ENCODE results near the gene NKIRAS1. TPM values are rescaled to one million over a fixed set of nuclear protein-coding genes. Genes with fewer than 3 reads are reported as not detected.
"Not testable (repeated sequence)": the region's sequence is repeated elsewhere in the genome, so short reads cannot be mapped to it uniquely, and the experiment has no call there.

The NKIRAS1 gene
- total RNA-seq, 2 experiments from 2014 or later: 2.2 to 3.1 TPM

DNA sequence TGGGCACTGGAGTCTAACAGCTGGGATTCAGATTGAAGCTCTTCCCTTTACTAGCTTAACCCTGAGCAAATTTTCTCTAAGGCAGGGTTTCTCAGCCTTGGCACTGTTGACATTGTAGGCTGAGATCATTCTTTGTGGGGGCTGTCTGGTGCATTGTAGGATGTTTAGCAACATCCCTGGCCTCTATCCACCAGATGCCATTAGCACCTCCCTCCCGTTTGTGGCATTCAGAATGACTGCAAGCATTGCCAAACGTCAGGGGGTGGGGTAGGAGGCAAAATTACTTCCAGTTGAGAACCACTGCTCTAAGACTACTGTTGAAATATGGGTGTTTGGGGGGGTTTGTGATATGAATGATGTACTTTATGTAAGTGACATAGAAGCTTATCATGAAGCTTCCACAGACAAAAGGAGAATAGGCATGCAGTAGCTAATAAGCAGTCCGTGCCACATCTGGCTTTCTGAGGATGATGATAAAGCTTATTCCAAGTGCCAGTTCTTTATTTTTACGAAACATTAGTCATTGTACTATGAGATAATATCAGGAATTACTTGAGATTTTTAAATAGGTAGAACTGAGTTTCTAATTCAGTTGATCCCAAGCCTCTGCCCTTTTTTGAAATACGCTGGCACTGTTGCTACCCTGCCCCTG, 39.3 kb downstream of the NKIRAS1 start:
- CTCF ChIA-PET: interaction anchor here (1.2 to 1.7 kb wide), 2 partner anchors 9 to 12 kb away, joined by 5 to 7 read pairs; no protein-coding TSS in a partner anchor
- POLR2A ChIA-PET: interaction anchor here (0.9 kb wide), 1 partner anchor 39 kb away, joined by 3 read pairs; the partner anchor contains the start of genes NKIRAS1 and RPL15
- DNase-seq (no peak), ATAC-seq (no peak)
- Mint-ChIP-seq H3K4me3 (no peak overlapping the region), H3K9me3 (ENCODE audit: insufficient read depth) (no peaks in the 10 kb centered on the region), H3K4me1 (ENCODE audit: low read depth) (peaks cover 14% of the 10 kb centered on the region), H3K27ac (no peak overlapping the region), H3K27me3 (ENCODE audit: low read depth) (no peaks in the 10 kb centered on the region), H3K36me3 (ENCODE audit: low read depth) (peaks cover 9% of the 10 kb centered on the region)

DNA sequence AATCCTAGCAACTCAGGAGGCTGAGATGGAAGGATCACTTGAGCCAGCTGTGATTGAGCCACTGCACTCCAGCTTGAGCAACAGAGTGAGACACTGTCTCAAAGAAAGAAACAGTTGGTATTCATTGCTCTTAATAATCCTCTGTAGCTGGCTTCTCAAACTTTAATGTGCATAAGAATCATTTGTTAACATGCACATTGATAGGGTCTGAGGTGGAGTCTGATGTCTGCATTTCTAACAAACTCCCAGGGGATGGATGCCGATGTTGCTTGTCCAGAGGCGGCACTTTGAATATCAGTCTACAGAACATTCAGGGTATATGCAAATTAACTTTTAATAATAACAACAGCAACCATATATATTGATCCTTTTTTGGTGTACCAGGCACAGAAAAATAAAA, 39.9 kb downstream of the NKIRAS1 start:
- peaks cover 10% of the 10 kb centered on the region for H3K4me1 Mint-ChIP-seq (ENCODE audit: low read depth)
- no peak overlapping the region for H3K27ac Mint-ChIP-seq
- H3K27me3 Mint-ChIP-seq (ENCODE audit: low read depth): no peaks in the 10 kb centered on the region
- peaks cover 7% of the 10 kb centered on the region for H3K36me3 Mint-ChIP-seq (ENCODE audit: low read depth)
- DNase-seq: no peak
- ChIA-PET CTCF (interaction anchor here (1.7 kb wide), 1 partner anchor 10 kb away, joined by 5 read pairs; no protein-coding TSS in a partner anchor), POLR2A (interaction anchor here (0.9 kb wide), 1 partner anchor 40 kb away, joined by 3 read pairs; the partner anchor contains the start of genes NKIRAS1 and RPL15)
- H3K4me3 Mint-ChIP-seq: no peak overlapping the region
- H3K9me3 Mint-ChIP-seq (ENCODE audit: insufficient read depth): no peaks in the 10 kb centered on the region
- no peak for ATAC-seq

DNA sequence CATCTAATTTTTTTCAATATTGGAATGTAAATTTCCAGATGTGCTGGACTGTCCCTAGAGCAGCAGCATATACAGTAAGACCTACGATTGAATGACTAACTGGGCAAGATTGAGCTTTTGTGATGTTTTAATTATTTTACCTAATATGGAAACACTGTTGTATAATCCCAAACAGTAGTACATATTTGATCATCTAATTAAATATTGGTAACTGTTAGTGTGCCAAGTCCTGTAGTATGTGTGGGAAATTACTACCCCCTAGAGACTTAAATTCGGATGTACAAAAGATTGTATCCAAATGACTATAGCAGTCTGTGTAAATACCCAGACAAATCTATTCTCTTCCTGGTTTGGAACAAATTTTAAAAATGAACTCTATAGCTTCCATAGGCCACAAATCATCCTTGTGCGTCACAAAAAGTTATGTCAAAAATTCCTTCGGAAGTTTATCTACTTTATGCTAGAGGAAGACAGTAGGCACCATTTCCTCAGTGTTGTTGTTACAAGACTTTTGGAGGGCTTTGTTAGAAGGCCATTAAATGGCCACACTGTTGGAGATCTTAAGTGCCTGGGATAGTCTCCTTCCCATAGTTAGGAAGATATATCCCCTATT, 41.6 kb downstream of the NKIRAS1 start:
- H3K9me3 Mint-ChIP-seq (ENCODE audit: insufficient read depth): no peaks in the 10 kb centered on the region
- no peaks in the 10 kb centered on the region for H3K36me3 Mint-ChIP-seq (ENCODE audit: low read depth)
- no peak overlapping the region for H3K4me3 Mint-ChIP-seq
- H3K27ac Mint-ChIP-seq: no peak overlapping the region
- ChIA-PET POLR2A (no interaction called here), CTCF (no interaction called here)
- no peaks in the 10 kb centered on the region for H3K4me1 Mint-ChIP-seq (ENCODE audit: low read depth)
- no peak for ATAC-seq
- H3K27me3 Mint-ChIP-seq (ENCODE audit: low read depth): no peaks in the 10 kb centered on the region
- no peak for DNase-seq

DNA sequence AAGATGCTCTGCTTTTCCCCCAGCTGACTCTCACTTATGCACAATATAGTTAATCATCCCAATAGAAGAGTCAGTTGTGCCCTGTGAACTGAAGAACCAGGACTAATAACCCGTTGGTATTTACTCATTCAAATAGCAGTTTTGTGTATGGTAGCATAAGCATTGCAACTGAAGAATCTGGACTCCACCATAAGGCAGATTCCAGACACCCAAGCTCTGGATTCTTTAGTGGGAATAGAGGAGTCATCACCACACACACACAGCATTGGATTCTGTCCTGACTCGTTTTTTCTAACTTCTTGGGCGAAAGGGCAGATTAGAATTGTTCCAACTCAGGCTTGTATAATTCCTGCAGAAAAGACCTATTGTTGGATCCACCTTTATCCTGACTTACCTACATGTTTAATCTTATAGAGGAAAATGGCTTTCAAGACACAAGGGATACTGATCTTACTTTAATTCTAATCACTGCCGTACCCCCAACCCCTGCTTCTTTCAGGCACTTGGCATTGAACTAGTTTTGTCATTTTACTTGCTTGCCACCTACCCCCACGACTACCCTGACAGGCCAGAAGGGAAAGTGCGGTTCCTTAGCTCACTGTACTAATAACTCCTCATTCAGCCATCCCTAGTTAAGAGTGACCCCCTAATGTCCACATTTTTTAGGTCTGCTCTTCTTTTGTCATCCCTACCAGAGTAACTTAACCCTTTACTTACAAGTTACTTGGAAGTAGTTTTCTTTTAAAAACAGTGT, 42.3 kb downstream of the NKIRAS1 start:
- ChIA-PET POLR2A (no interaction called here), CTCF (interaction anchor here (1.0 to 1.3 kb wide), 2 partner anchors 14 to 41 kb away, joined by 3 to 7 read pairs; no protein-coding TSS in a partner anchor)
- H3K9me3 Mint-ChIP-seq (ENCODE audit: insufficient read depth): no peaks in the 10 kb centered on the region
- H3K4me3 Mint-ChIP-seq: no peak overlapping the region
- H3K36me3 Mint-ChIP-seq (ENCODE audit: low read depth): no peaks in the 10 kb centered on the region
- no peaks in the 10 kb centered on the region for H3K4me1 Mint-ChIP-seq (ENCODE audit: low read depth)
- no peak overlapping the region for H3K27ac Mint-ChIP-seq
- H3K27me3 Mint-ChIP-seq (ENCODE audit: low read depth): no peaks in the 10 kb centered on the region
- no peak for ATAC-seq
- DNase-seq: no peak

DNA sequence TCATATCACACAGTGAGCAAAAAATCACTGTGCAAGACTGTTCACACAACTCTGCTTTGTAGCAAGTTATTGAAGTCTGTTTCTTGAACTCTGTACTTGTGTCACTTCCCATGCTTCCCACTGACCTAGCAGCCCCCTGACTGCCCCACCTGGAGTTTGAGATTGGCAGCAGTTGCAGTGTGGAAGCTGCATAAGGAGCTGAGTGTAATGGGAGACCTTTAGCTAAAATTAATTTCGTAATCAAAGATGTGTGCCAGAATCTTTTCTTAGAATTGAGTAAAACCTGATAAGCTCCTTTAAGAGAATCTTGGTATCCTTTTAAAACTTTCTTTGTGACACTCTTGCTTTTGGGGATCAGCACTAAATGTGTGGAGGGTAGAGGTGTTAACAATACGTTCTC, 42.8 kb downstream of the NKIRAS1 start:
- Mint-ChIP-seq H3K27ac (no peak overlapping the region), H3K4me1 (ENCODE audit: low read depth) (no peaks in the 10 kb centered on the region), H3K9me3 (ENCODE audit: insufficient read depth) (no peaks in the 10 kb centered on the region), H3K36me3 (ENCODE audit: low read depth) (no peaks in the 10 kb centered on the region), H3K4me3 (no peak overlapping the region), H3K27me3 (ENCODE audit: low read depth) (no peaks in the 10 kb centered on the region)
- ATAC-seq: no peak
- no peak for DNase-seq
- CTCF ChIA-PET: interaction anchor here (1.0 to 1.3 kb wide), 2 partner anchors 14 to 40 kb away, joined by 3 to 7 read pairs; no protein-coding TSS in a partner anchor
- POLR2A ChIA-PET: no interaction called here

DNA sequence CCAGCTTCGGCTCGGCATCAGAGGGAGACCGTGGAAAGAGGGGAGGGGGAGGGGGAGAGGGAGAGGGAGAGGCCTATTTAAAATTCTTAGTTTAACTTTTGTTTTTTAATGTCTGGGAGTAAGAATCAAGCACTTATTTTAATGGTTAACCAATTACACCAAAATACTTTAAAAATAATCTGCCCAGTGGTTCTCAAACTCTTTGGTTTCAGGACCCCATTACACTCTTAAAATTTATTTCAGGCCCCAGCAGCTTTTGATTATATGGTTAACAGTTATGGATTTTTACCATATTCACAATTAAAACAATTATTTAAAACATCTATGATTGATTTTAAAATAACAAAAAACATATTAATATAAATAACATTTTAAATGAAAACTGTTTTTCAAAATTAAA, 44.5 kb downstream of the NKIRAS1 start:
- H3K4me3 Mint-ChIP-seq: no peak overlapping the region
- H3K27ac Mint-ChIP-seq: no peak overlapping the region
- H3K4me1 Mint-ChIP-seq (ENCODE audit: low read depth): no peaks in the 10 kb centered on the region
- CTCF ChIA-PET: no interaction called here
- no peaks in the 10 kb centered on the region for H3K27me3 Mint-ChIP-seq (ENCODE audit: low read depth)
- no peaks in the 10 kb centered on the region for H3K36me3 Mint-ChIP-seq (ENCODE audit: low read depth)
- no peak for ATAC-seq
- DNase-seq: no peak
- no peaks in the 10 kb centered on the region for H3K9me3 Mint-ChIP-seq (ENCODE audit: insufficient read depth)
- POLR2A ChIA-PET: no interaction called here

DNA sequence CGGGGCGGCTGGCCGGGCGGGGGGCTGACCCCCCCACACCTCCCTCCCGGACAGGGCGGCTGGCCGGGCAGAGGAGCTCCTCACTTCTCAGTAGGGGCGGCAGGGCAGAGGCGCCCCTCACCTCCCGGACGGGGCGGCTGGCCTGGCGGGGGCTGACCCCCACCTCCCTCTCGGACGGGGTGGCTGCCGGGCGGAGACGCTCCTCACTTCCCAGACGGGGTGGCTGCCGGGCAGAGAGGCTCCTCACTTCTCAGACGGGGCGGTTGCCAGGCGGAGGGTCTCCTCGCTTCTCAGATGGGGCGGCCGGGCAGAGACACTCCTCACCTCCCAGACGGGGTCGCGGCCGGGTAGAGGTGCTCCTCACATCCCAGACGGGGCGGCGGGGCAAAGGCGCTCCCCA, 45.4 kb downstream of the NKIRAS1 start:
- H3K9me3 Mint-ChIP-seq (ENCODE audit: insufficient read depth); H3K27me3 Mint-ChIP-seq (ENCODE audit: low read depth); H3K27ac Mint-ChIP-seq; H3K4me1 Mint-ChIP-seq (ENCODE audit: low read depth); H3K4me3 Mint-ChIP-seq; H3K36me3 Mint-ChIP-seq (ENCODE audit: low read depth); DNase-seq; ATAC-seq; CTCF ChIA-PET; POLR2A ChIA-PET: not testable (repeated sequence)

DNA sequence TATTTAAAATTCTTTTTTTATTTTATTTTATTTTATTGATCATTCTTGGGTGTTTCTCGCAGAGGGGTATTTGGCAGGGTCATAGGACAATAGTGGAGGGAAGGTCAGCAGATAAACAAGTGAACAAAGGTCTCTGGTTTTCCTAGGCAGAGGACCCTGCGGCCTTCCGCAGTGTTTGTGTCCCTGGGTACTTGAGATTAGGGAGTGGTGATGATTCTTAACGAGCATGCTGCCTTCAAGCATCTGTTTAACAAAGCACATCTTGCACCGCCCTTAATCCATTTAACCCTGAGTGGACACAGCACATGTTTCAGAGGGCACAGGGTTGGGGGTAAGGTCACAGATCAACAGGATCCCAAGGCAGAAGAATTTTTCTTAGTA, 46.1 kb downstream of the NKIRAS1 start:
- H3K27me3 Mint-ChIP-seq (ENCODE audit: low read depth); H3K4me1 Mint-ChIP-seq (ENCODE audit: low read depth); H3K9me3 Mint-ChIP-seq (ENCODE audit: insufficient read depth); DNase-seq; CTCF ChIA-PET; ATAC-seq; H3K36me3 Mint-ChIP-seq (ENCODE audit: low read depth); H3K4me3 Mint-ChIP-seq; POLR2A ChIA-PET; H3K27ac Mint-ChIP-seq: not testable (repeated sequence)

DNA sequence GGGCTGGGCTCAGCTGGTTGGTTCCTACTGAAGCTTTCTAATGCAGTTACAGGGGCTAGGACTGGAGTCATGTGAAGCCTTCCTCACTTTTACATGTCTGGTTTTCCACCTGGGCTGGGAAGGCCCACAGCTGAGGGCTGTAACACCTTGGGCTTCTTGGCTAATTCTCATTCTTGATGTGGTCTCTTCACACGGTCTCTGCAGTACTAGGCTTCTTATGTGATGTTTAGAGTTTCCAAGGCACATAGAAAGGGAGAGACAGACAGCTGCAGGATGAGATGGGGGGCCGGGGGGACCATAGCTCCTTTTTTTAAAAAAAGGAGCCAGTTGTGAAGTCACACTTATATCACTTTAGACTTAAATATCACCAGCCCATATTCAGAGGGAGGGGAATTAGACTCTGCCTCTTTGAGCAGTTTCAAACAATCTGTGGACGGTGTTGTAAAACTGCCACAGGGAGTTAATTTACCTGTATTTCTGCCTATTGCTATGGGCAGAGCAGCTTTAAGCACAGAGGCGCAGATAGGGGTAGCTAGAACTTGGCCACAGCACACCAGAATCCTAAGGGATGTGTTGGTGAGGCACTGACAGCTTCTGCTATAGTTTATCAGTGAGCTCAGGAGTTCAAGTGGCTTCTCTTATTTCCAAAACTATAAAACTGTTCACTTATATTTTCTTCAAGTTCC, 46.7 kb downstream of the NKIRAS1 start:
- DNase-seq (no peak), ATAC-seq (no peak)
- no peak overlapping the region for H3K4me3 Mint-ChIP-seq
- no peaks in the 10 kb centered on the region for H3K9me3 Mint-ChIP-seq (ENCODE audit: insufficient read depth)
- ChIA-PET POLR2A (interaction anchor here (0.6 kb wide), 1 partner anchor 92 kb away, joined by 3 read pairs; no protein-coding TSS in a partner anchor), CTCF (no interaction called here)
- H3K27me3 Mint-ChIP-seq (ENCODE audit: low read depth): no peaks in the 10 kb centered on the region
- no peak overlapping the region for H3K27ac Mint-ChIP-seq
- H3K4me1 Mint-ChIP-seq (ENCODE audit: low read depth): no peaks in the 10 kb centered on the region
- no peaks in the 10 kb centered on the region for H3K36me3 Mint-ChIP-seq (ENCODE audit: low read depth)

DNA sequence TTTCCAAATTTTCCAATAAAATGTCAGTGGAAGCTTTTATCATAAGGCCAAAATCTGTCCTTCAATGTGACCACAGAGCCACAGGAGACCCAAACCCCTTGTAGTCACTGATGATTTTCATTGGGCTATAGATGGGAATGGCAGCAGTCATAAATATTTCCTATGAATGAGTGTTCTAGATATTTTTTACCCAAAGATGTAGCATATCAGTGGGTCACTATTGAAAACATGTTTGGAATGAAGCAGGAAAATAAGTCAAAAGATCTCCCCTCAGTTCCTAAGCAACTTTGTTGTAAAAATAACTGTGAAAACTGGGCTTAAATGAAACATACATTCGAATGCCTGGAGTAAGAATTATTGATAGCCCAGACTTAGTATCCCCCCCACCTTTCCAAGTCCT, 49.0 kb downstream of the NKIRAS1 start:
- Mint-ChIP-seq H3K36me3 (ENCODE audit: low read depth) (peaks cover 4% of the 10 kb centered on the region), H3K27ac (no peak overlapping the region), H3K9me3 (ENCODE audit: insufficient read depth) (no peaks in the 10 kb centered on the region), H3K27me3 (ENCODE audit: low read depth) (no peaks in the 10 kb centered on the region), H3K4me3 (no peak overlapping the region), H3K4me1 (ENCODE audit: low read depth) (peaks cover 2% of the 10 kb centered on the region)
- POLR2A ChIA-PET: no interaction called here
- CTCF ChIA-PET: interaction anchor here (1.8 kb wide), 1 partner anchor 21 kb away, joined by 6 read pairs; no protein-coding TSS in a partner anchor
- ATAC-seq: no peak
- no peak for DNase-seq

DNA sequence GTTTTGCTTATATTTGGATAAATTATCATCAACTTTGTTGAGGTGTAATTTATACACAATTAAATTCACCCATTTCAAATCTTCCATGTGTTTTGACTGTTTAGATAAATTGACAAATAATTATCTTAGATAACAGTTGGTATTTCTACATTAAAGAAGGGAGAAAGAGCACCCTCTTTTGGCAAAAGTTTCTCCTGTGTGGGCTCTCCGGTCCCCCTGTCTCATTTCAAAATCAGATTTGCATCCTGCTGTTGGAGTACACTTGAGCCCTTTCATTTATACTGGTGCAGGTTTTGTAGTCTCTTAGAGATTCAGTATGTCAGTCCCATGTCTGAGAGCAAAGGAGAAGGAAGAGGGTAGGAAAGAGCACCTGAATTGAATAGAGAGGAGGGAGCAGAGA, 49.4 kb downstream of the NKIRAS1 start:
- no peak overlapping the region for H3K27ac Mint-ChIP-seq
- no peak overlapping the region for H3K4me3 Mint-ChIP-seq
- ChIA-PET POLR2A (no interaction called here), CTCF (interaction anchor here (1.8 kb wide), 1 partner anchor 21 kb away, joined by 6 read pairs; no protein-coding TSS in a partner anchor)
- H3K36me3 Mint-ChIP-seq (ENCODE audit: low read depth): peaks cover 4% of the 10 kb centered on the region
- ATAC-seq: no peak
- no peaks in the 10 kb centered on the region for H3K9me3 Mint-ChIP-seq (ENCODE audit: insufficient read depth)
- DNase-seq: no peak
- peaks cover 2% of the 10 kb centered on the region for H3K4me1 Mint-ChIP-seq (ENCODE audit: low read depth)
- H3K27me3 Mint-ChIP-seq (ENCODE audit: low read depth): no peaks in the 10 kb centered on the region

Data from activated CD8-positive, alpha-beta T cell treated with anti-CD3 and anti-CD28 coated beads, Interleukin-2, amount 10 ng/mL, durations not matched to agents 7 days and 5 days (primary cell).